Ascending aorta (tissue), 2 donors: ENCODE measurements around the gene SLC2A4RG. TPM values are rescaled to one million over a fixed set of nuclear protein-coding genes. Genes with fewer than 3 reads are reported as not detected.

Experiments used
- DNase-seq, 2 donors: peaks; one replicate each; pipeline ENCODE4 v3.0.0-alpha.2; 2019; ENCODE audit warnings: low spot score in 2 of 2
- H3K27ac ChIP-seq, 2 donors: fragments of 200-600 bp; sonication (generic); one replicate each; pipeline ENCODE4 v1.5.1; 2016 to 2017; ENCODE audit warnings: mild to moderate bottlenecking in 1 of 2
- H3K27me3 ChIP-seq: fragments of 200-600 bp; sonication (generic); one replicate; pipeline ENCODE4 v1.5.1; 2017
- H3K36me3 ChIP-seq, 2 donors: fragments of 200-600 bp; sonication (generic); one replicate each; pipeline ENCODE4 v1.5.1; 2016
- H3K4me1 ChIP-seq, 2 donors: fragments of 200-600 bp; sonication (generic); one replicate each; pipeline ENCODE4 v1.5.1; 2016 to 2017; ENCODE audit warnings: mild to moderate bottlenecking in 1 of 2
- H3K4me3 ChIP-seq, 2 donors: fragments of 200-600 bp; sonication (generic); one replicate each; pipeline ENCODE4 v1.5.1; 2016 to 2017; ENCODE audit warnings: mild to moderate bottlenecking in 1 of 2
- H3K9me3 ChIP-seq, 2 donors: fragments of 200-600 bp; sonication (generic); one replicate each; pipeline ENCODE4 v1.5.1; 2016
- CTCF ChIP-seq, 3 experiments: fragments of 200-600 bp in 2 of 3; fragments of 450-650 bp in 1 of 3; sonication (generic) in 2 of 3; IDR thresholded peaks; one replicate each; pipeline ENCODE4 v1.5.1; 2016 to 2019; ENCODE audit warnings: antibody characterized with exemption in 3 of 3, mild to moderate bottlenecking in 1 of 3, moderate library complexity in 1 of 3
- intact Hi-C: fragments of 100-400 bp; cut with DNase I; formaldehyde crosslinking; loops from one replicate; pipeline ENCODE4 v1.15.1; 2023
- total RNA-seq: library from RNA; depleted of rRNA; stranded (reverse); fragments of >200 nt; gene quantifications from one replicate; pipeline ENCODE4 v1.1.0, GENCODE V29; 2016

Gene SLC2A4RG
- total RNA-seq, 1 donor from 2014 or later = 114 TPM

GRCh38 chr20:63708301-63709148 is 31.1 kb upstream of the SLC2A4RG start:
- H3K27me3 ChIP-seq = no peaks in the 10 kb centered on the region
- intact Hi-C loops = loop anchor here (2.0 kb wide), 1 partner anchor 30 kb away; the partner anchor contains the start of gene SLC2A4RG
- DNase-seq = no peak
- H3K27ac ChIP-seq = peak overlapping the region; percentile 86 to 94
- peaks cover 6 to 14% of the 10 kb centered on the region in 2 donors for H3K4me1 ChIP-seq
- H3K4me3 ChIP-seq = peak overlapping the region; percentile 80 to 88
- H3K36me3 ChIP-seq = peaks cover 32 to 51% of the 10 kb centered on the region in 2 donors
- H3K9me3 ChIP-seq = no peaks in the 10 kb centered on the region
- TF ChIP-seq CTCF (IDR thresholded peaks at IDR 0.05) = no peak

GRCh38 chr20:63709149-63709527 is 30.4 kb upstream of the SLC2A4RG start:
- Histone ChIP-seq H3K27ac (no peak overlapping the region), H3K4me3 (peak overlapping the region in 1 of 2 donors; percentile 80), H3K4me1 (peaks cover 6 to 14% of the 10 kb centered on the region in 2 donors), H3K27me3 (no peaks in the 10 kb centered on the region), H3K9me3 (no peaks in the 10 kb centered on the region), H3K36me3 (peaks cover 28 to 49% of the 10 kb centered on the region in 2 donors)
- intact Hi-C loops = loop anchor here (2.0 kb wide), 1 partner anchor 30 kb away; the partner anchor contains the start of gene SLC2A4RG
- DNase-seq = no peak
- TF ChIP-seq CTCF (IDR thresholded peaks at IDR 0.05) = no peak

- peaks cover 20 to 47% of the 10 kb centered on the region in 2 donors for H3K36me3 ChIP-seq
- H3K4me1 ChIP-seq = peaks cover 6 to 14% of the 10 kb centered on the region in 2 donors
- H3K4me3 ChIP-seq = no peak overlapping the region
- H3K27me3 ChIP-seq = no peaks in the 10 kb centered on the region
- H3K27ac ChIP-seq = no peak overlapping the region
- peaks cover 0 to 12% of the 10 kb centered on the region in 2 donors for H3K9me3 ChIP-seq
- peak in 1 of 2 donors; percentile 50 for DNase-seq
- intact Hi-C loops = no loop called here
- no peak for TF ChIP-seq CTCF (IDR thresholded peaks at IDR 0.05)
Observed at GRCh38 chr20:63711085-63711645, 28.4 kb upstream of the SLC2A4RG start.

GRCh38 chr20:63712191-63712590 is 27.4 kb upstream of the SLC2A4RG start:
- DNase-seq = no peak
- Histone ChIP-seq H3K4me3 (no peak overlapping the region), H3K9me3 (peaks cover 0 to 12% of the 10 kb centered on the region in 2 donors), H3K27ac (no peak overlapping the region), H3K27me3 (no peaks in the 10 kb centered on the region), H3K36me3 (peaks cover 18 to 50% of the 10 kb centered on the region in 2 donors), H3K4me1 (peaks cover under 1 to 9% of the 10 kb centered on the region in 2 donors)
- intact Hi-C loops = no loop called here
- no peak for TF ChIP-seq CTCF (IDR thresholded peaks at IDR 0.05)

- peaks cover 0 to 26% of the 10 kb centered on the region in 2 donors for H3K9me3 ChIP-seq
- TF ChIP-seq CTCF (IDR thresholded peaks at IDR 0.05) = no peak
- H3K4me3 ChIP-seq = no peak overlapping the region
- H3K36me3 ChIP-seq = peaks cover 34 to 75% of the 10 kb centered on the region in 2 donors
- H3K27ac ChIP-seq = no peak overlapping the region
- DNase-seq = no peak
- no peaks in the 10 kb centered on the region for H3K4me1 ChIP-seq
- intact Hi-C loops = no loop called here
- no peaks in the 10 kb centered on the region for H3K27me3 ChIP-seq
Observed at GRCh38 chr20:63714858-63715257, 24.7 kb upstream of the SLC2A4RG start.
